T-helper 2 cell (primary cell): ENCODE results near the gene MAPK14.
A peak's percentile ranks its signal among the peaks of the same experiment; 100 is the strongest.
"Not testable (repeated sequence)": the region's sequence is repeated elsewhere in the genome, so short reads cannot be mapped to it uniquely, and the experiment has no call there.

Experiments used
- DNase-seq, 5 experiments: peaks; one replicate each; pipeline versions ENCODE4 v3.0.0 to v3.0.0-alpha.2; 2012 to 2022

MAPK14 gene

DNA sequence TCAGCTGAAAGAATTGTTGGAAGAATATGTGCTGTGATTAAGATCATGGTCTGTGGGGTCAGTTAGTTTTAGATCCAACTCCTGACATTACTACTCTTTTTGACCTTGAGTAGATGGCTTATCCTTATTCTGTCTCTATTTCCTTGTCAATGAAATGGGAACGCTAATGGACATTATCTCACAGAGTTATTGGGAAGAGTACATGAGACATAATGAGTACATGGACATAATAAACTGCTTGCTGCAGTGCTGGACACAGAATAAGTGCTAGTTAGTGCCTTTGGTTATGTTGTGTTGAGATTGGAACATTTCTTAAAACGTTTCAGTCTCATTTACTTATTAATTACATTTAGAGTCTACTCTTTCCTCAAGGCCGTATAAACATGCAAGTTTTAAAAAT, 42.6 kb downstream of the MAPK14 start:
- no peak for DNase-seq

DNA sequence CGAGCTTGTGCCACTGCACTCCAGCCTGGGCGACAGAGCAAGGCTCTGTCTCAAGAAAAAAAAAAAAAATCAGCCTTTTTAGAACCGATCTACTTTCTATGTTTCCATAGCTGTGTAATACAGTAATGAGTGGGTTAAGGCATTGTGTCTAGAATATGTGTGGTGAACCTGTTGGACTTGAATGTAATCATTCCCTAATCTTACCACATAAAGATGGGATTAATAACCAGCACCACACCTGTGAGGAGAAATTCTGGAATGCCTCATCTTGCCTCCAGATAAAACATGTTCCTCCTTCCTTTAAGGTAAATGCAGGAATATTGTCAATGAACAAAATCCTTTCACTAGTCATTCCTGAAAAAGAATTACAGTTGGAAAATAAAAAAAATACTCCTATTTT, 43.7 kb downstream of the MAPK14 start:
- no peak for DNase-seq

DNA sequence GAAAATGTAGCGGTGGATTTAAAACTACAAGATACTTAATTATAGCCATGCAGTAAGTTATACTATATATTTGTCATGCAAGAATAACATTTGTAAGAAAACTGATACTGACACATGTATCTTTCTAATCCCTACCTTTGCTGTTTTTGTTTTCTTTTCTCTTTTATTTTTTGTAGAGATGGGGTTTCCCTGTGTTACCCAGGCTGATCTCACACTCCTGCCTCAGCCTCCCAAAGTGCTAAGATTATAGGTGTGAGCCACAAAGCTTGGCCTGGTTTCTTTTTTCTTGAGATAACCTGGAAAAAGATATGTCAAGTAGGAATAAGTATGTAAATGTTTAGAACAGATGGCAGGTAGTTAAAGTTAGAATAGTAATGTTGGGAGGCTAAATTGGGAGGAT, 44.1 kb downstream of the MAPK14 start:
- DNase-seq, result no peak

DNA sequence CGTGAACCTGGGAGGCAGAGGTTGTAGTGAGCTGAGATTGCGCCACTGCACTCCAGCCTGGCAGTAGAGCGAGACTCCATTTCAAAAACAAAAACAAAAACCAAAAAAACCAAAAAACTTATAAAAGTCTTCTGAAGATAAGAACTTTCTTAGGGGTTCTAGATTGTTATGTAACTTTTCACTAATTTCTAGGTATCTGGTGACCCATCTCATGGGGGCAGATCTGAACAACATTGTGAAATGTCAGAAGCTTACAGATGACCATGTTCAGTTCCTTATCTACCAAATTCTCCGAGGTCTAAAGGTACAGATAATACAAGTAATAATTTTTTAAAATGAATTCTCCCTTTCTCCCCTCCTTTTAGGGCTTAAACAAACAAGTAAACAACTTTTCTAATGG, 45.1 kb downstream of the MAPK14 start:
- no peak for DNase-seq

DNA sequence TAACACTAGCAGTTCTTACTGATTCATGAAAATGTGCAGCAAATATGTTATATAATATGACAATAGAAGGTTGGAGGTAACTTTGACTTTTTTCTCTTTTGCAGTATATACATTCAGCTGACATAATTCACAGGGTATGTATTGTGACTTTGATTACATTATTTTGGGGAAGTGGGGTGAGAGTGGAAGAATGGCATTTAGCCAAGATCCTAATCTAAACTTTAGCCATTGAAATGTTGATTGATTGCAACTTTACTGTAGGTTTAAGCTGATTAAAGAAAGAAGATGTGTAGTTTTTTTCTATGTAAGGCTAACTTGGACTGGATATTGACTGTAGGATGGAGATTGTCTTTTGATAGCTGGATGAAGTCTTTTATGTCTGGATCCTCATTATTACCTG, 46.0 kb downstream of the MAPK14 start:
- DNase-seq, result no peak

DNA sequence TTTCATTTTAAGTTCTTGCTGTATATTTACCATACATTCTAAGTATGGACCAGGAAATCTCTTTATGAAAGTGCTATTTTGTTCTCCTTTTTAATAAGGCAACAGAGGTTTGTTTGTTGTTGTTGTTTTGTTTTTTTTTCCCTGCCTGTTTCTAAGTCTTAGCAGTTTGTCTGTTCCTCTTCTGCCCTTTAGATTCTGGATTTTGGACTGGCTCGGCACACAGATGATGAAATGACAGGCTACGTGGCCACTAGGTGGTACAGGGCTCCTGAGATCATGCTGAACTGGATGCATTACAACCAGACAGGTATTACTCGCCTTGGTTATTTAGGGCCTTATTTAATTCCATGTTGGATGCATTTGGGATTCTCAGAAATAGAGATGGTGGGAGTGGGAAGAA, 48.0 kb downstream of the MAPK14 start:
- DNase-seq, result peak in 1 of 5 experiments; percentile 12

DNA sequence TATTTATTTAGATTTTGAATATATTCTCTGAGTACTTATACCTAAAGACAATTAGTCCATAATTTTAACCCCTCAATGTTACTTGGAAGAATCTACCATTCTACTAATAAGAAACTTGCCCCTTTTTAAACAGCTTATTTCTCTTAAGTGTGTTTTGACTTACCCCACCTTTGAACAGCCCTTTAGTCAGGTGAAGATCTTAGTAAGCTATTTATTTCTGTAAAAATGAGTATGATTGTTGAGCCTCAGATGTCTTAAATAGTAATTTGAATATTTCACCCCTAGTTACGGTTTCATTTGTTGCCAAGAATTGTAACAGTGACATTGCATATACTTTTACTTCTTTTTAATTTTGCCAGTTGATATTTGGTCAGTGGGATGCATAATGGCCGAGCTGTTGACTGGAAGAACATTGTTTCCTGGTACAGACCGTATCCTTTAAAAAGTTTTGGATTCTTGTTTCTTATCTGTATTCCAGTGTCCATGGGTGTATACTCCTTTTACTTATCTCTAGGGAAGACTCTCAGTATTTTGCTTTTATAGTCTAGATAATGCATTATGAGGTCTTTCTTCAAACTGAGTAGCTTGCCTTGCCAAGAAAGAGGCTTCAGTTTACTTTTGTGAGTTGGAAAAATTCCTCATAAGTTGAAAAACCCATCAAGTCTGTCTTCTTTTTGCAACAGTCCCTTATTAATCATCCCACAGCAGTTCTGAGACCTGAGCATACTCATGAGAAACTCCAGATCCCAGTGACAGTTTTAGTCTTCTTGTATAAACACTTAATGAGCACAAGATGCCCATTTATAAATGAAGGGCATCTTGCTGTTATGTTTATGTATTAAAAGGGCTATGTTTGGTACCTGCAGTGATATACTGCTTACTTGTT, 48.8 kb downstream of the MAPK14 start:
- DNase-seq, result no peak

DNA sequence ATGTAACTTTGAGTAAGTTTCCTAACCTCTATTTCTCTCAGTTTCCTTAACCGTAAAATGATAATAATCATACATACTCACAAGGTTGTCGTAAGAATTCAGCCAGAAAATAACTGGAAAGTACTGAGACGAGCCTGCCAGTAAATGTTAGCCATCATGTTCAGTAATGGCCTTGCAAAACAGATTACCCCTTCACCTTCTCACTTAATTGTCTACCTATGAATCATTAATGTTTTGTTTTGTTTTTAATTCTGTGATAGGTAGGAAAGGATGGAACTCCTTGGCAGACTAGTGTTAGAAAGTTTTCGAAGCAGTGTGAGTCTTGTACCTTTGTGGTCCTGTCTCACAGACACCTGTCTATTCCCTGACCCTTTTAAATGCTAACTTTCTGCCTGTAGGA, 50.6 kb downstream of the MAPK14 start:
- DNase-seq, result no peak

DNA sequence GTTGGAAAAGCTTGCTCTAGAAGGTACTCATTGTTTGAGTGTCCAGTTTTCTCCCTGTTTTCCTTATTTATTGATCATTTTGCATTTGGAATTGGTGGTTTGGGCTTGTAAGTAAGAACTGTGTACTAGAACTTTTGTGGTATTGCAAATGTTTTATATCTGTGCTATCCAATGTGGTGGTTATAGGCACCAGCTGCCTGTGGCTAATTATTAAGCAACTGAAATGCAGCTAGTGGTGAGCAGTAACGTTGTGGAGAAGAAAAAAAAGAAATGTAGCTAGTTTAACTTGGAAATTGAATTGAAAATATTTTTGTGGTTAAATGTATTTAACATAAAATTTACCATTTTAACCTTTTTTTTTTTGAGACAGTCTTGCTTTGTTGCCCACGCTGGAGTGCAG, 52.0 kb downstream of the MAPK14 start:
- no peak for DNase-seq

DNA sequence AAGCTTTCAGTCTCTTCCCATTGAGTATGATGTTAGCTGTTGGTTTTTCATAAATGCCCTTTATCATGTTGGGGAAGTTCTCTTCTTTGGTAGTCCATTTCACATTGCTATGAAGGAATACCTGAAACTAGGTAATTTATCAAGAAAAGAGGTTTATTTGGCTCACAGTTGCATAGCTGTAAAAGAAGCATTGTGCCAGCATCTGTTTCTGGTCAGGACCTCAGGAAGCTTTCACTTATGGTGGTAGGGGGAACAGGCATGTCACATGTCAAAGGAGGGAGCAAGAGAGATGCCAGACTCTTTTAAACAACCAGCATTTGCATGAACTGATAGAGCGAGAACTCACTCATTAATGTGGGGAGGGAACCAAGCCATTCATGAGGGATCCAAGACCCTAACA, 54.7 kb downstream of the MAPK14 start:
- DNase-seq, result no peak

DNA sequence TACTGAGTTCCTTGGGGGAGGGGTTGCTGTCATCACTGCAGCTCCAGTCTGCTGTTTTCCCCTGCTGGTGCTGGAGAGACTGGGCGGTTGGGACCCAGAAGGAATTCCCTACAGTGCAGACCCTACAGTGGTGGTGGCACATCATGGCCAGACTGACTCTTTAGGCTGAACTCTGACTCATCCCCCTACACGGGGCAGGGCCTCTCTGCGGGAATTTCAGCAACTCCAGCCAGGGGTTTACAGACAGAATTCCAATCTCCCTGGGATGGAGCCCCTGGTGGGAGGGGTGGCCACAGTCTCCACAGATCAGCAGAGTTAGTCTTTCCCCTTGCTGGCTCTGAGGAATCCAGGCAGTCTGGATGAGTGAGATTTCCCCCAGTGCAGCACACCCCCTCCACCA, 55.8 kb downstream of the MAPK14 start:
- no peak for DNase-seq

DNA sequence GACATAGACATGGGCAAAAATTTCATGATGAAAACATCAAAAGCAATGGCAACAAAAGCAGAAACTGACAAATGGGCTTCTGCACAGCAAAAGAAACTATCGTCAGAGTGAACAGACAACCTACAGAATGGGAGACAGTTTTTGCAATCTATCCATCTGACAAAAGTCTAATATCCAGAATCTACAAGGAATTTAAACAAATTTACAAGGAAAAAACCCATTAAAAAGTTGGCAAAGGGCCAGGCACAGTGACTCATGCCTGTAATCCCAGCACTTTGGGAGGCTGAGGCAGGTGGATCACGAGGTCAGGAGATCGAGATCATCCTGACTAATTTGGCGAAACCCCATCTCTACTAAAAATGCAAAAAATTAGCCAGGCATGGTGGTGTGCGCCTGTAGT, 60.6 kb downstream of the MAPK14 start:
- not testable (repeated sequence) for DNase-seq

DNA sequence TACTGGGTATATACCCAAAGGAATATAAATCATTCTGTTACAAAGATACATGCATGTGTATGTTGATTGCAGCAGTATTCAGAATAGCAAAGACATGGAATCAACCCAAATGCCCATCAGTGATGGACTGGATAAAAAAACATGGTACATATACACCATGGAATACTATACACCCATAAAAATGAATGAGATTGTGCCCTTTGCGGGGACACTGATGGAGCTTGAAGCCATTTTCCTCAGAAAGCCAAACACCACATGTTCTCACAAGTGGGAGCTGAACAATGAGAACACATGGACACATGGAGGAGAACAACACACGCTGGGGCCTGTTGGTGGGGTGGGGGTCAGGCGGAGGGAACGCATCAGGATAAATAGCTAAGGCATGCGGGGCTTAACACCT, 61.4 kb downstream of the MAPK14 start:
- no peak for DNase-seq

DNA sequence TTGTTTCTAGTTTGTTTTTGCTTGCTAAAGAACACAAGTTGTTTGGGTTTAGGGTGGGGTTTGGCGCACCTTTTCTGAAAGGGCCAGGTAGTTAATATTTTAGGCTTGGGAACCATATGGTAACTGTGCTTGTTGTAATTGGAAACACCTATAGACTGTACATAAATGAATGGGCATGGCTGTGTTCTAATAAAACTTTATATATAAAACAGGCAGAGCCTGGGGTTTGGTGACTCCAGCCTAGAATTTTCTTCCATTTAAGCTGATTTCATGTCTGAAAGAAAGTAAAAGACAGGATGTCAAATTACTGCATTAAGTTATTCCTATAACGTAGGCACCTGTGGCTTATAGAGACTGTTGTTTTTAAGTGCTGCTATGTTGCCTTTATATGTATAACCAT, 66.6 kb downstream of the MAPK14 start:
- no peak for DNase-seq

DNA sequence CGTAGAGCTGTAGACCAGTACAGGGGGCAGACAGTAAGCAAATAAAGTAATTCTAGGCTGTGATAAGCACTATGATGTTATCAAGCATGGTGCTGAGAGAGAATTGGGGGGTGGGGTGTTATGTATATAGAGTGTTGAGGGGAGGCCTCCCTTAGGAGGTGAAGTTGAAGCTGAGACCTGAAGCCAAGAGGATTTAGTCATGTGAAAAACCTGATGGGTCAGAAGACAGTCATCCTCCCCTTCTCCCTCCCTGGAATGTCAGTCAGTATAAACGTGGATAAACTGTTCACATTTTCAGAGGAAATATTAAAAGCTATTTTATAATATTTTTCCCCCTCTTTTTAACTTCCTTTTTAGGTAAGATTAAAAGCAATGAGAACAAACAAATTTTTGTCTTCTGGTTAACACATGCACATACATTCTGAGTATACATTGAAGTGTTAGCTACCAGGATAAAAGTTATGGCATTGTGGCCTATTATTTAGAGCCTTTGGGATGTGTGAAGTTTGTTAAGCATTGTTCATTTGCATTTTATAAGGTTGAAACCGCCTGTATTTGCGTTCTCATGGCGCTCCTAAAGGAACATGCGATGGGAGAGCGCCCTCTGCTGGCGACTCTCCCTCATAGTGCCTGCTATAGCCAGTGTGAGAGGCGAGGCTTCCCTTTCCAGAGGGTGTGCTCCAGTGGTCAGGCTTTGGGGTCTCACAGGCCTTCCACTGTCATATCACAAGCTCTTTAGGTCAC, 67.3 kb downstream of the MAPK14 start:
- DNase-seq, result peak; percentile 60 to 78 (median 72)

DNA sequence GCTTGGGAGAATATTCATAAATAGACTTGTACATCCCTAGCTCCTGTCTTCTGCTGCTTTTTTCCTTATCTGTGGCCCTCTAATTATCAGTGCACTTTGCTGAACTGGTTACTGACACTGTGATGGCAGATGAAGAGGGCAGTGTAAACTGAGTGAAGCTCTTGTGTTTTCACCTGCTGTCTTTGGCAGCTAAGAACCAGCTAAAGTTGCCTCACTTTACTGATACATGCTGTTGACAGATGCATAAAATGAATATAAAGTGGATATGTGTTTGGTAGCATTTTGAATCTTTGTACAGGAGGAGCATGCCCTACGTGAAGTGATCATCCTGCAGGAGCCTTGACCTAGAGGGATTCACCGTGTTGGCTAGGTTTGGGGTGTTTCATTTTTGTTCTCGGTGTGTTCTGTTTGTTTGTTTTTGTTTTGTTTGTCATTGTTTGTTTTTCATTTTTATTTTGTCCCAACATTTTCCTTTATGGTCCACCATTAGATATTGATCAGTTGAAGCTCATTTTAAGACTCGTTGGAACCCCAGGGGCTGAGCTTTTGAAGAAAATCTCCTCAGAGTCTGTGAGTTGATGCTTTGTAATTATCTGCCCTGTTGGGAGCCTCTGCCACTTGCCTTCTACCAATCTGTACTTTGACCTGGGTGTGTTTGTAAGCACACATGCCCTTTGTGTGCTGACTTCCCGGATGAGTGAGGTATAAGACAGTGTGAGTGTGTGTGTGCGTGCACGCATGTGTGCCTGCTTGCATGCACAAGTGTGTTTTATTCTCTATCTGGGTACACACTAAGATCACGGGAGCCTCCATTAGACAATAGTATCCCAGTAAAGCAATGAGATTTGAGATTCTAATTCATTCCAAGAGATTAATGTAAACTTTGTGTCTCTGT, 68.1 kb downstream of the MAPK14 start:
- DNase-seq, result no peak

DNA sequence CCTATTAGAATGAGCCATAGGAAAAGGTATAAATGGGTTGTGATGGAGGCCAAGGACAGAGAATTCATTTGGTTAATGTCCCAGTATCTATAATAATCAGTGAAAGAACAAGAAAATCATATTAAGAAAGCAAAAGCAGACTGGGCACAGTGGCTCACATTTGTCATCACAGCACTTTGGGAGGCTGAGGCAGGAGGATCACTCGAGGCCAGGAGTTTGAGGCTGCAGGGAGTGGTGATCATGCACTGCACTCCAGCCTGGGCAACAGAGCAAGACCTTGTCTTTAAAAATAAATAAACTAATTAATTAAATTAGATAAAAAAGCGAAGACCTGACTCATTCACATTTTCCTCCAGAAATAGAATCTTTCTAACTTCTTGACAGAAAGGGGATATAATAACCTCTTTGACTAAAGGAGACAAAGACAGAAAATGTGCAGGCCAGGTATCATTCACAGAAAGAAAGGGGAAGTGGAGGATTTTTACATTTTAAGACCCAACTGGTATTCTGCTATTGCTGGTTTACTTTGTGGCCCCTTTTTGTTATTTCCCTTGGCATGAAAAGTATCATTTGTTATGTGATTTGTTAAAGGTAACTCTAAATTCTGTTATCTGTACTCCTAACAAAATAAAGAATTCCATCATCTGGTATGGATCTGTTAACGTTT, 70.8 kb downstream of the MAPK14 start:
- DNase-seq, result no peak

DNA sequence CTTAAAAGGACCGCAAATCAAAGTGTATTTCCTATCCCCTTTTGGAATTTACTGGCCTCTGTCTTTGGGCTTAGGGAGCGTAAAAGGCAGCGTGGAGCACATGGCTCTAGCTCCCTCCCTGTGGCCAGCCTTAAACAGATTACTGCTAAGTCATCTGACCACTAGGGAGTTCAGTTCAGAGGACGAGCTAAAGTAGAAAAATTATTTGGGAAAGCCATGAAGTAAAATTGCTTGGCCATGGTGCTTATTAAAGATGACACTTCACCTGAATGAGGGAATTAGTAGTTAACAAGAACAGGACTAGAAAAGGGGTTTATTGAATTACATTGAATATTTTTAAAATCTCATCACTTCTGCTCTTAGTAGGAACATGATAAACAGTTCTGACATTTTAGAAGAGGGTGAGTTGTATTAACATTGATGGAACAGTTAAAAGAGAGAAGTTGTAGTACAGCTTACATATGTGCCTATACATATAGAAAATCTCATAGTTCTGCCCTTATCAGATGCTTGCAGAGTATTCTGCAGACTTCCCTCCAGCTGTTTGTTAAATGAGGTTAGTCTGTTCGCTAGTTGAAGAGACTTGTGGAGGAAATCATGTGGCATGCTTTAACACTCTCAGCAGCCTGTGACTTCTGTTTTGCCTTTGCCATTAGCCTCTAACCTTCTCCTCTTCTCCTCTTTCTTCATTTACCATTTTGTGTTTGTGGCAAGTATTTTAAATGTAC, 71.5 kb downstream of the MAPK14 start:
- DNase-seq, result peak in 1 of 5 experiments; percentile 75

DNA sequence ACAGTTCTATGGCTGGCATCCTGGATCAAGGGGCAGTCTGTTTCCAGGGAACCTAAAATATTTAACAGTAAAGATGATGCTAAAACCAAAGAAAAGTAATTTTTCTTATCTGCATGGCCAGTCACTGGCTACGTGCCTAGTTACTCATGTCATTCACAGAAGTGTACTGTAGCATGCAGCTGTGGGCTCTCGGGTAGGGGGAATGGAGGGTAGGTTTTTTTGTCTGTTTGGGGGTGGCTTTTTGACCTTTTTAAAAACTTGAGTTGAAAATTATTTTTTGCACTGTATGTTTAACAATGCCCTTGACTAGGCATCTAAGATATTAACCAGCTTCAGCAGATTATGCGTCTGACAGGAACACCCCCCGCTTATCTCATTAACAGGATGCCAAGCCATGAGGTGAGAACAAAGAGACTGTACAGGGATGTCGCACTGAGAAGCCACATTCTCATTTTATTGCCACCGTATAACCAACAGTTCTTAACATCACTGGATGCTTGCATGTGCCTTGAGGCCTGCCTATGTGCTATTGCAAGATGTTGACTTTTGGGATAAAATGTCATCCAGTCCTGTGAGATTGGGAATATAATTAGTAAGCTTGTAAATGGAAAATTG, 72.4 kb downstream of the MAPK14 start:
- peak in 3 of 5 experiments; percentile 27 to 74 (median 63) for DNase-seq

DNA sequence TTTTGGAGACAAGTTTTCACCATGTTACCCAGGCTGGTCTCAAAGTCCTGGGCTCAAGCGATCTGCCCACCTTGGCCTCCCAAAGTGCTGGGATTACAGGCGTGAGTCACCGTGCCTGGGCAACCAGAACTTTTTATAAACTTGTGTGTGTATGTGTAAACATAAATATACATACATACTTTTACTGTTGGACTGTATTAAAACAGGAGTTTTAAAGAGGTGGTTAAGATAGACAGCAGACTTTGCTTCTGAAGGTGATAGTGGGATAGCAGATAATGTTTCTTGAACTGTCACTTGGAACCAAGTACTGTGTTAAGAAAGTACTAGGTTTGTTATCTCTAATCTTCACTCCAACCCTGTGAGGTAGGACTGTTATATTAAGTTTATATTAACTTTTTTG, 74.1 kb downstream of the MAPK14 start:
- no peak for DNase-seq

DNA sequence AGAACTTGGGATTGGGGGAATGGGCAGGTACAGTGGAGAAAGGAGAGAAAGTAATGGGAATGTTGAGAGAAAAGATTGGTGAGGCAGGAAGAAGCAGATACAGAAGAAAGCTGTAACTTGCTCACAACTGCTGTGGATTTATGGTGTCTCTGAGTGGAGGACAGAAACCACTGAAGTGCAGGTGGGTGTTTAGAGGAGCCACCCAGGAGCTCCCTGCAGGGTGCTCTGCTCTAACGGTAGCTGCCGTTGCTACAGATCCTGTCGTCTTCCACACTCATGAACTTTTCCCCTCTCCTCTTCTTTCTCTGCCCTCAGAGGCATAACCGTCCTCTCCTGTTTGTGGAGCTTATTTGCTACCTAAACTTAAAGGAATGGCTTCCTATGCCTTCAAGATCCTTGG, 75.2 kb downstream of the MAPK14 start:
- no peak for DNase-seq
